Measurements from ENCODE around the gene ACBD5.
"Not testable (repeated sequence)": the region's sequence is repeated elsewhere in the genome, so short reads cannot be mapped to it uniquely, and the experiment has no call there.

The ACBD5 gene

DNA sequence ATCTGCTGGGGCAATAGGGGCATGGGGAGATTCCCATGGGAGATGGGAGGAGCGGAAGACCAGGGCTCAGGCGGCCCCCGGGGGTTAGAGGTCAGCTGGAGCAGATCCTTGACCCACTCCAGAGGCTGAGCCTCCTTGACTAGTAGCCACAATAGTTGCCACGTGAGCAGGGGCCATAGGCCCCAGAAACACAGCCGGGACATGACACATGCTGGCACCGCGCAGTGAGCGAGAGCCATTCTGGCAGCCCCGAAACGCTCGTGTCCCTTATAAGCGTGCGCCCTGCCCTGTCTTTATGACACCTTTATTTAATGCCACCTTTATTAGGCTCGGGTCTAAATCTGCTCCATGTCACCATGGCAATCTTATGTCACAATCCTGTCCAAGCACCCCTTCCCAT is 11.0 kb upstream of the ACBD5 start:
- Histone ChIP-seq H3K9ac (ENCODE audit: low read length) (no peak overlapping the region), H3K4me1 (ENCODE audit: control insufficient read depth, low read depth, low read length) (no peaks in the 10 kb centered on the region), H3K27ac (ENCODE audit: low read length) (no peak overlapping the region), H3K4me3 (ENCODE audit: low read length) (no peak overlapping the region), H3K36me3 (ENCODE audit: control insufficient read depth, low read depth, low read length) (no peaks in the 10 kb centered on the region), H3K9me3 (ENCODE audit: control insufficient read depth, low read depth, low read length) (no peaks in the 10 kb centered on the region), H3K27me3 (ENCODE audit: control insufficient read depth, insufficient read depth, low read length) (no peaks in the 10 kb centered on the region)

- H3K4me1 ChIP-seq (ENCODE audit: control insufficient read depth, low read depth, low read length), result peaks cover 5% of the 10 kb centered on the region
- no peaks in the 10 kb centered on the region for H3K9me3 ChIP-seq (ENCODE audit: control insufficient read depth, low read depth, low read length)
- H3K4me3 ChIP-seq (ENCODE audit: low read length), result no peak overlapping the region
- no peaks in the 10 kb centered on the region for H3K27me3 ChIP-seq (ENCODE audit: control insufficient read depth, insufficient read depth, low read length)
- H3K36me3 ChIP-seq (ENCODE audit: control insufficient read depth, low read depth, low read length), result no peaks in the 10 kb centered on the region
- H3K9ac ChIP-seq (ENCODE audit: low read length), result no peak overlapping the region
- H3K27ac ChIP-seq (ENCODE audit: low read length), result no peak overlapping the region
Observed at GRCh38 chr10:27248215-27248614, 7.6 kb upstream of the ACBD5 start.

- no peaks in the 10 kb centered on the region for H3K27me3 ChIP-seq (ENCODE audit: control insufficient read depth, insufficient read depth, low read length)
- no peaks in the 10 kb centered on the region for H3K9me3 ChIP-seq (ENCODE audit: control insufficient read depth, low read depth, low read length)
- no peak overlapping the region for H3K9ac ChIP-seq (ENCODE audit: low read length)
- H3K36me3 ChIP-seq (ENCODE audit: control insufficient read depth, low read depth, low read length), result no peaks in the 10 kb centered on the region
- no peak overlapping the region for H3K4me3 ChIP-seq (ENCODE audit: low read length)
- peaks cover 11% of the 10 kb centered on the region for H3K4me1 ChIP-seq (ENCODE audit: control insufficient read depth, low read depth, low read length)
- H3K27ac ChIP-seq (ENCODE audit: low read length), result no peak overlapping the region
Observed at GRCh38 chr10:27247441-27247840, 6.8 kb upstream of the ACBD5 start.

- Histone ChIP-seq H3K36me3 (ENCODE audit: control insufficient read depth, low read depth, low read length) (no peaks in the 10 kb centered on the region), H3K27ac (ENCODE audit: low read length) (no peak overlapping the region), H3K4me1 (ENCODE audit: control insufficient read depth, low read depth, low read length) (peaks cover 11% of the 10 kb centered on the region), H3K27me3 (ENCODE audit: control insufficient read depth, insufficient read depth, low read length) (no peaks in the 10 kb centered on the region), H3K9ac (ENCODE audit: low read length) (no peak overlapping the region), H3K9me3 (ENCODE audit: control insufficient read depth, low read depth, low read length) (no peaks in the 10 kb centered on the region), H3K4me3 (ENCODE audit: low read length) (no peak overlapping the region)
Observed at GRCh38 chr10:27247006-27247405, 6.4 kb upstream of the ACBD5 start.

- no peak overlapping the region for H3K9ac ChIP-seq (ENCODE audit: low read length)
- H3K27ac ChIP-seq (ENCODE audit: low read length), result no peak overlapping the region
- peaks cover 11% of the 10 kb centered on the region for H3K4me1 ChIP-seq (ENCODE audit: control insufficient read depth, low read depth, low read length)
- H3K9me3 ChIP-seq (ENCODE audit: control insufficient read depth, low read depth, low read length), result no peaks in the 10 kb centered on the region
- no peaks in the 10 kb centered on the region for H3K36me3 ChIP-seq (ENCODE audit: control insufficient read depth, low read depth, low read length)
- no peaks in the 10 kb centered on the region for H3K27me3 ChIP-seq (ENCODE audit: control insufficient read depth, insufficient read depth, low read length)
- H3K4me3 ChIP-seq (ENCODE audit: low read length), result no peak overlapping the region
Observed at GRCh38 chr10:27245836-27246235, 5.2 kb upstream of the ACBD5 start.

DNA sequence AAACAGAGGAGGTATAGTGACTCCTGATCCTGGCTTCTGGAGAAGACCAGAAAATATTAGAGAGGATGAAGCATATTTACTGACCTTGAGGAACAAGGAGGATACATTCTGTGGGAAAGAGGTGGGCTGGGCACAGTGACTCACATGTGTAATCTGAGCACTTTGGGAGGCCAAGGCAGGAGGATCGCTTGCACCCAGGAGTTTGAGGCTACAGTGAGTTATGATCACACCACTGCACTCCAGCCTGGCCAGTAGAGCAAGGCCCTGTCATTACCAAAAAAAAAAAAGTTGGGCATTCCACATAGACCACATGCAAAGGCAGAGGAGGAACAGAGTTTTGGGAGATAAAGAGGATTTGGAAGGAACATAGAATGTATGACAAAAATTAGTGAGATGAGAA is 4.4 kb upstream of the ACBD5 start:
- H3K9ac ChIP-seq (ENCODE audit: low read length), result no peak overlapping the region
- H3K27ac ChIP-seq (ENCODE audit: low read length), result no peak overlapping the region
- no peak overlapping the region for H3K4me3 ChIP-seq (ENCODE audit: low read length)
- H3K27me3 ChIP-seq (ENCODE audit: control insufficient read depth, insufficient read depth, low read length), result no peaks in the 10 kb centered on the region
- no peaks in the 10 kb centered on the region for H3K9me3 ChIP-seq (ENCODE audit: control insufficient read depth, low read depth, low read length)
- peaks cover 11% of the 10 kb centered on the region for H3K4me1 ChIP-seq (ENCODE audit: control insufficient read depth, low read depth, low read length)
- H3K36me3 ChIP-seq (ENCODE audit: control insufficient read depth, low read depth, low read length), result no peaks in the 10 kb centered on the region

DNA sequence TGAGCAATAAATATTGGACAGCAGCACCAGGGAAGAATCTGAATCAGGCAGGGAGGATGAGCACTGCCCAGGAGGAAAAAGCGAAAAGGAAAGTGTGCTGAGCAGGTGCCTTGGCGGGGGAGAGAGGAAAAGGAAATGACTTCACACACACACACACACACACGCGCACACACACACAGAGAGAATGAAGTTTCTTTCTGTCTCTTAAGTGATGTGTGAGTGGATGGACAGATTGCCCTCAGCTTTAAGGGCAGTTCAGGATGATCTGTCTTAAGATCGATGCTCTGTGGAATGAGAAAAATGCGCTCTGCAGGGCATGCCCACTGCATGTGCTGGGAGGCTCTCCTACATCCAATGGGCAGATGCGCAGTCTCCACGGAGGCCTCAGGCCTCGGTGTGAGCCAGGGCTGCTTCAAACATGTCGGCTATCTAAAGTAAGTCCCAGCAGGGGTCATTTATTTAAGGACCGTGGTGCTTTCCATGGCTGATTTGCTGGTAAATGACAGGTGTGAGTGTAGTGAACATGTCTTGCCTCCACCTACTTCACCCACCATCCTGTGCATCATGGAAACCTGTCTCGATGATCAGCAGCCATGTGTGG is 2.5 kb upstream of the ACBD5 start:
- peaks cover 11% of the 10 kb centered on the region for H3K4me1 ChIP-seq (ENCODE audit: control insufficient read depth, low read depth, low read length)
- H3K27me3 ChIP-seq (ENCODE audit: control insufficient read depth, insufficient read depth, low read length), result no peaks in the 10 kb centered on the region
- H3K9me3 ChIP-seq (ENCODE audit: control insufficient read depth, low read depth, low read length), result no peaks in the 10 kb centered on the region
- H3K36me3 ChIP-seq (ENCODE audit: control insufficient read depth, low read depth, low read length), result no peaks in the 10 kb centered on the region
- peak overlapping the region; percentile 91 for H3K4me3 ChIP-seq (ENCODE audit: low read length)
- peak overlapping the region; percentile 79 for H3K9ac ChIP-seq (ENCODE audit: low read length)
- peak overlapping the region; percentile 42 for H3K27ac ChIP-seq (ENCODE audit: low read length)

DNA sequence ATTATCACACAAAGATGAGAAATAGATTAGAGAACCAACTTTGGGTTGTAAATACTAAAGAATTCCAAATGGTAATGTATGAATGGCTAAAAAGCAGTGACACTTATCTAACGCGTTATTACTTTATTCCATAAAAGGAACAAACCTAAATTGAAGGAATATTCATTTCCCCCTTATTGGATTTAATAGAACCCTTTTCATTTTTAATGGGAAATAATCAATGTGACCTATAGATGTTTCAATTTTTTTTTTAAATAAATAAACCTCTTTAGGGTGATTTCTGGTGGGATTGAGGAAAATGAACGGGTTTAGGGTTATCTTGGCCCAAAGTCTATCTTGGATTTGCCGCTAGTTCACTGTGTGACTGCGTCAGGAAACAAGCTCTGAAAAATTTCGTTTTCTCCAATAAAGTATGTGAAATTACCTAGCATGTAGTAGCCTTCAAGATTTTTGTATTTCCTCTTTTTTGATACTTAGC is 1.9 kb upstream of the ACBD5 start:
- H3K4me1 ChIP-seq (ENCODE audit: control insufficient read depth, low read depth, low read length), result peaks cover 11% of the 10 kb centered on the region
- no peaks in the 10 kb centered on the region for H3K27me3 ChIP-seq (ENCODE audit: control insufficient read depth, insufficient read depth, low read length)
- no peaks in the 10 kb centered on the region for H3K9me3 ChIP-seq (ENCODE audit: control insufficient read depth, low read depth, low read length)
- H3K27ac ChIP-seq (ENCODE audit: low read length), result peak overlapping the region; percentile 42
- H3K36me3 ChIP-seq (ENCODE audit: control insufficient read depth, low read depth, low read length), result no peaks in the 10 kb centered on the region
- peak overlapping the region; percentile 91 for H3K4me3 ChIP-seq (ENCODE audit: low read length)
- H3K9ac ChIP-seq (ENCODE audit: low read length), result peak overlapping the region; percentile 79

DNA sequence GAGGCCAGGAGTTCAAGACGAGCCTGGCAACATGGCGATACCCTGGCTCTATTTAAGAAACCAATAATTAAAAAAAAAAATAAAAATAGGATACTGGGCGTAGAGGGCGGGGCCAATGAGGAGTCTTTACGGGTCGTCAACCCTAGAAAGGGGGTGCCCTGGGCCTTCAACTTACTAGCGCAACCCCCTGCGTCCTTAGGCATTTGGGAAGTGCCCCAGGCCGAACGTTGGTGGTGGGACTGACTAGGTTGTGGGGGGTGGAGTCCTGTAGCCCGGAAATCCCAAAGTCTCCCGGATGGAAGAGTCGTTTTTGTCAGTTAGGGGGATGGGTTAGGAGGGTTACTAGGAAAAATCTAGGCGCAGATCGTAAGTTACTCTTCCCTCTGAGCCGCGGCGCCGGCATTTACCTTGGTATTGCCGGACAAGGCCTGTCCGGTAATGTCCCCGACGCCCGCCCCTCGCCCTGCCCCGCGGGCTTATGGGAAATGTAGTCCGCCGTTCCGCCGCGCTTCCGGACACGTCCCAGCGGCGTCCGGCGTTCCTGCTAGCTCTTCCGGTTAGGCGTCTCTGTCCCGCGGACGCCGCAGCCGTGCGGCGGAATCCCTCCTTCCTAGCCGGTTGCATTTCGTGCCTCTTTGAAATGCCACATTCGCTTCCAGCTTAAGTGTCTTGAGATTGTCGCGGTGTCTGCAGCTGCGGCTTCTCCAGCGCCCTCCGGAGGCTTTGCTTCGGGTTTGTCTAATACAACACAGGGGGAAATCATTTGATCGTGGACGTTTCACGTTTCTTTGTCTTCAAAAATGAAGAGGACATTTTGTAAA is 1.3 kb upstream of the ACBD5 start:
- Histone ChIP-seq H3K4me1 (ENCODE audit: control insufficient read depth, low read depth, low read length) (peaks cover 11% of the 10 kb centered on the region), H3K9me3 (ENCODE audit: control insufficient read depth, low read depth, low read length) (no peaks in the 10 kb centered on the region), H3K4me3 (ENCODE audit: low read length) (peak overlapping the region; percentile 91), H3K36me3 (ENCODE audit: control insufficient read depth, low read depth, low read length) (no peaks in the 10 kb centered on the region), H3K27me3 (ENCODE audit: control insufficient read depth, insufficient read depth, low read length) (no peaks in the 10 kb centered on the region), H3K27ac (ENCODE audit: low read length) (no peak overlapping the region), H3K9ac (ENCODE audit: low read length) (peak overlapping the region; percentile 79)

GRCh38 chr10:27241010-27241651 is 534 bp upstream of the ACBD5 start:
- no peaks in the 10 kb centered on the region for H3K36me3 ChIP-seq (ENCODE audit: control insufficient read depth, low read depth, low read length)
- peak overlapping the region; percentile 79 for H3K9ac ChIP-seq (ENCODE audit: low read length)
- no peaks in the 10 kb centered on the region for H3K9me3 ChIP-seq (ENCODE audit: control insufficient read depth, low read depth, low read length)
- H3K4me3 ChIP-seq (ENCODE audit: low read length), result peak overlapping the region; percentile 91
- H3K27ac ChIP-seq (ENCODE audit: low read length), result no peak overlapping the region
- no peaks in the 10 kb centered on the region for H3K27me3 ChIP-seq (ENCODE audit: control insufficient read depth, insufficient read depth, low read length)
- peaks cover 11% of the 10 kb centered on the region for H3K4me1 ChIP-seq (ENCODE audit: control insufficient read depth, low read depth, low read length)

DNA sequence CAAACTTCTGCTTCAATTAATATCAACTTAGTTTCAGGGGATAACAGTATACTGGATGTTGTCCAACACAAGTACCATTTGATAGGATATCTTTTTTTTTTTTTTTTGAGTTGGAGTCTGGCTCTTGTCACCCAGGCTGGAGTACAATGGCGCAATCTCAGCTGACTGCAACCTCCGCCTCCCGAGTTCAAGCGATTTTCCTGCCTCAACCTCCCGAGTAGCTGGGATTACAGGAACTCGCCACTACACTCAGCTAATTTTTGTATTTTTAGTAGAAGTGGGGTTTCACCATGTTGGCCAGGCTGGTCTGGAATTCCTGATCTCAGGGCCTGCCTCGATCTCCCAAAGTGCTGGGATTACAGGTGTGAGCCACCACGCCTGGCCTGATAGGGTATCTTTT is 3.1 kb downstream of the ACBD5 start:
- not testable (repeated sequence) for H3K27ac ChIP-seq (ENCODE audit: low read length); H3K27me3 ChIP-seq (ENCODE audit: control insufficient read depth, insufficient read depth, low read length); H3K9me3 ChIP-seq (ENCODE audit: control insufficient read depth, low read depth, low read length); H3K9ac ChIP-seq (ENCODE audit: low read length); H3K4me1 ChIP-seq (ENCODE audit: control insufficient read depth, low read depth, low read length); H3K36me3 ChIP-seq (ENCODE audit: control insufficient read depth, low read depth, low read length); H3K4me3 ChIP-seq (ENCODE audit: low read length)
